ENCODE results near the gene STAC3.

DNA sequence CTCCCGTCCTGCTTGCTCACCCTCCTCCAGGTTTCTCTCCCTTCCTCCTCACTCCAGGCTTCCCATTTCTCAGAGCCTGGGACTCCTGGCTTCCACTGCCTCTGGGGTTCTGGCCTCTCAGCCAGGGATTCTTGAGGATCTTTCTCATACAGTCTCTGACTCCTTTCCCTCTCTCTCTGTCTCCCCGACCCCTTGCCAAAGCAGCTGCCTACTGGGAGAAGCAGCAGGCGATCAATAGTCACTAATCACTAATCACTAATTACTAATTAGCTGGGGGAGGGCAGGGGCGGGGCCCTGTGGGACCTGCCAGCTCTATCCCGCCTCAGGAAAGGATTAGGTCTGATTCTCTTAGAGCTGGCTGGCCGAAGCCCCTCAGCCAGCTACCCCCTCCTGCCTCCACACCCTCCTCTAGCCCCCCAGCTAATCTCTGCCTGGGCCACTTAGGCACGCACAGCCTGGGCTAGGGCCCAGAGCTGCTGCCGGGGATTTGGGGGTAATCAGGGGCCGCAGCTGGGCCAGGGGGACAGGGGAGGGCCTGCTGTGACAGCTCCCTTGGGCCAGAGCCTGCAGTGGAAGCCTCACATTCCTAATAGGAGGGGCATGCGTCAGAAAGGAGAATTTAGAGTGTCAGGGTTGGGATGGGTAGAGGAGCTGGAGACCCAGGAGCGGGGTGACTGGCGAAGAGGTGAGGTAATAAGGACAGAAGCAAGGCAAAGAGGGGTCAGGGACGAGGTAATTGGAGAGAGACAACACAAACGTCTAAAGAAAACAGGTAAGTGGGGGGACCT, 31.6 kb downstream of the STAC3 start:
- no peak for TF ChIP-seq POLR2A (IDR thresholded peaks at IDR 0.05; ENCODE audit: low read length)
- no peak for TF ChIP-seq MAFK (IDR thresholded peaks at IDR 0.05; ENCODE audit: partially characterized antibody)
- TF ChIP-seq CTCF (IDR thresholded peaks at IDR 0.05): no peak
- no peak for TF ChIP-seq CHD4 (IDR thresholded peaks at IDR 0.05; ENCODE audit: borderline replicate concordance)
- TF ChIP-seq POLR2AphosphoS2 (conservative IDR thresholded peaks at IDR 0.05; ENCODE audit: low read length): no peak
